Measurements from ENCODE around the gene TCF3.
A peak's percentile ranks its signal among the peaks of the same experiment; 100 is the strongest.
"Not testable (repeated sequence)": the region's sequence is repeated elsewhere in the genome, so short reads cannot be mapped to it uniquely, and the experiment has no call there.

Gene TCF3

DNA sequence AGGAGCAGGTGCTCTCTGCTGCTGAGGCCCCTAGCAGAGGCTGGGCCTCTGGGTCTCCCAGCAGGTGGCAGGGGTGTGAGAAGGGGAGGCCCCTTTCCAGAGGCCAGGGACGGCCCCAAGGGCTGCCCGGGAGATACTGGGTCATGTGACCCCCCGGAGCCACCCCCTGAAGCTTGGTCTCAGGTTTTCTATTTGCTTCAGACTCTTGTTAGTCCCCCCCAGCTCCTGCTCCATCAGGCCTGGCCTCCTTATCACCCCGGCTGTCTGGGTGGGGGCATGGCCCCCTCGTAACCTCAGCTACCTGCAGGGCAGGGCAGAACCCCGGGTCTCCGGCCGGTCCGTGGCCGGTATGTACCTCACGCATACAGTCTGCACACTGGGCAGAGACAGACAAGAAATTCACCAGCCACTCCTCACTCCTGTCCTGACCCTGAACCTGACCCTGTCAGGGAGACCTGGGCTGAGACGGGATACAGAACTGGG lies 13.2 kb upstream of the TCF3 start:
- Histone ChIP-seq H3K27ac (ENCODE audit: low read depth, low read length) (peak overlapping the region; percentile 99), H3K79me2 (ENCODE audit: insufficient read depth, low read length) (no peaks in the 10 kb centered on the region), H4K20me1 (ENCODE audit: low read depth, low read length) (no peaks in the 10 kb centered on the region), H3K9me2 (replicated peaks; ENCODE audit: insufficient read depth, low read length) (no peaks in the 10 kb centered on the region), H3F3A (ENCODE audit: insufficient read depth) (peaks cover 44% of the 10 kb centered on the region), H3K4me3 (ENCODE audit: insufficient read depth, low read length, poor library complexity, severe bottlenecking) (peak overlapping the region; percentile 27), H3K36me3 (ENCODE audit: low read length) (no peaks in the 10 kb centered on the region), H2AFZ (ENCODE audit: low read depth, low read length, severe bottlenecking) (no peak overlapping the region), H3K27me3 (ENCODE audit: low read length) (no peaks in the 10 kb centered on the region), H3K4me2 (ENCODE audit: low read depth, low read length, poor library complexity, severe bottlenecking) (peak overlapping the region; percentile 66), H3K9me3 (ENCODE audit: insufficient read depth, low read length) (peaks cover 8% of the 10 kb centered on the region; the same call in 1 of the 2 replicates), H3K9ac (ENCODE audit: low read length) (peak overlapping the region; percentile 60)
- TF ChIP-seq EZH2phosphoT487 (conservative IDR thresholded peaks at IDR 0.05; ENCODE audit: low read length) (no peak), CTCF (IDR thresholded peaks at IDR 0.05; ENCODE audit: insufficient read depth, low read length, poor library complexity, severe bottlenecking) (no peak)

GRCh38 chr19:1663852-1664251 lies 11.4 kb upstream of the TCF3 start:
- Histone ChIP-seq H3K79me2 (ENCODE audit: insufficient read depth, low read length) (no peaks in the 10 kb centered on the region), H2AFZ (ENCODE audit: low read depth, low read length, severe bottlenecking) (no peak overlapping the region), H3K27ac (ENCODE audit: low read depth, low read length) (peak overlapping the region; percentile 99), H3F3A (ENCODE audit: insufficient read depth) (peaks cover 55% of the 10 kb centered on the region), H3K4me2 (ENCODE audit: low read depth, low read length, poor library complexity, severe bottlenecking) (peak overlapping the region; percentile 29), H3K9me3 (ENCODE audit: insufficient read depth, low read length) (peaks cover 8% of the 10 kb centered on the region; the same call in 1 of the 2 replicates), H3K4me3 (ENCODE audit: insufficient read depth, low read length, poor library complexity, severe bottlenecking) (no peak overlapping the region), H3K27me3 (ENCODE audit: low read length) (no peaks in the 10 kb centered on the region), H4K20me1 (ENCODE audit: low read depth, low read length) (no peaks in the 10 kb centered on the region), H3K9me2 (replicated peaks; ENCODE audit: insufficient read depth, low read length) (no peaks in the 10 kb centered on the region), H3K36me3 (ENCODE audit: low read length) (no peaks in the 10 kb centered on the region), H3K9ac (ENCODE audit: low read length) (peak overlapping the region; percentile 21; the same call in 1 of the 2 replicates)
- TF ChIP-seq CTCF (IDR thresholded peaks at IDR 0.05; ENCODE audit: insufficient read depth, low read length, poor library complexity, severe bottlenecking) (no peak), EZH2phosphoT487 (conservative IDR thresholded peaks at IDR 0.05; ENCODE audit: low read length) (no peak)

DNA sequence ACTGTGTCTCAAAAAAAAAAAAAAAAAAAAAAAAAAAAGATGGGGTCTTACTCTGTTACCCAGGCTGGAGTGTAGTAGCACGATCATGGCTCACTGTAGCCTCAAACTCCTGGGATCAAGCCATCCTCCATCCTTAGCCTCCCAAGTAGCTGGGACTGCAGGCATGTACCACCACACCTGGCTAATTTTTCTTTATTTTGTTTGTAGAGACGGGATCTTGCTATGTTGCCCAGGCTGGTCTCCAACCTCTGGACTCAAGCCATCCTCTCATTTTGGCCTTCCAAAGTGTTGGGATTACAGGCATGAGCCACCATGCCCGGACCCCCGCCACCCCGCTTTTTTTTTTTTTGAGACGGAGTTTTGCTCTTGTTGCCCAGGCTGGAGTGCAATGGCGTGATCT lies 10.8 kb upstream of the TCF3 start:
- not testable (repeated sequence) for H3K9me3 ChIP-seq (ENCODE audit: insufficient read depth, low read length); H3K9me2 ChIP-seq (replicated peaks; ENCODE audit: insufficient read depth, low read length); H3K27me3 ChIP-seq (ENCODE audit: low read length); H3K4me2 ChIP-seq (ENCODE audit: low read depth, low read length, poor library complexity, severe bottlenecking); H3K36me3 ChIP-seq (ENCODE audit: low read length); H3K27ac ChIP-seq (ENCODE audit: low read depth, low read length); H3K4me3 ChIP-seq (ENCODE audit: insufficient read depth, low read length, poor library complexity, severe bottlenecking); H3K9ac ChIP-seq (ENCODE audit: low read length); H3K79me2 ChIP-seq (ENCODE audit: insufficient read depth, low read length); H2AFZ ChIP-seq (ENCODE audit: low read depth, low read length, severe bottlenecking); H4K20me1 ChIP-seq (ENCODE audit: low read depth, low read length)
- H3F3A ChIP-seq (ENCODE audit: insufficient read depth) = peaks cover 49% of the 10 kb centered on the region

DNA sequence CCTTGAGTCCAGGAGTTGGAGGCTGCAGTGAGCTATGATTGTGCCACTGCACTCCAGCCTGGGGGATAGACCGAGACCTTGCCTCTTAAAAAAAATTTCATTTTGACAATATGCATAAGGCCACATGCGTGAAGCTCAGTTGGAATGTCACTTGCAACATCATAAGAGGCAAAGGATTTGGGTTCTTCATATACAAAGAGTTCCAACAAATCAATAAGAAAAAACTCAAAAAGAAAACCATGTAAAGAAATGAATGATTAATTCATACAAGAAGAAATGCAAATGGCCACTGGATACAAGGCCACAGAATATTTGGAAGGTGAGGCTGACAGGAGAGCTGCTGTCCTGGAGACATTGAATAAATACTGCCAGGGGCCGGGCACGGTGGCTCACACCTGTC lies 9.6 kb upstream of the TCF3 start:
- Histone ChIP-seq H3K79me2 (ENCODE audit: insufficient read depth, low read length) (no peaks in the 10 kb centered on the region), H3K27ac (ENCODE audit: low read depth, low read length) (peak overlapping the region; percentile 90; the same call in 1 of the 2 replicates)

More for the DNA sequence above, 9.6 kb upstream of the TCF3 start:
- H3K27me3 ChIP-seq (ENCODE audit: low read length) = no peaks in the 10 kb centered on the region
- H3K4me2 ChIP-seq (ENCODE audit: low read depth, low read length, poor library complexity, severe bottlenecking) = no peak overlapping the region
- peaks cover 39% of the 10 kb centered on the region for H3F3A ChIP-seq (ENCODE audit: insufficient read depth)
- H3K9me2 ChIP-seq (replicated peaks; ENCODE audit: insufficient read depth, low read length) = no peaks in the 10 kb centered on the region
- peaks cover 8% of the 10 kb centered on the region; the same call in 1 of the 2 replicates for H3K9me3 ChIP-seq (ENCODE audit: insufficient read depth, low read length)
- H3K36me3 ChIP-seq (ENCODE audit: low read length) = no peaks in the 10 kb centered on the region
- no peaks in the 10 kb centered on the region for H4K20me1 ChIP-seq (ENCODE audit: low read depth, low read length)
- H3K9ac ChIP-seq (ENCODE audit: low read length) = no peak overlapping the region
- H2AFZ ChIP-seq (ENCODE audit: low read depth, low read length, severe bottlenecking) = no peak overlapping the region
- TF ChIP-seq EZH2phosphoT487 (conservative IDR thresholded peaks at IDR 0.05; ENCODE audit: low read length) (no peak), CTCF (IDR thresholded peaks at IDR 0.05; ENCODE audit: insufficient read depth, low read length, poor library complexity, severe bottlenecking) (no peak)
- H3K4me3 ChIP-seq (ENCODE audit: insufficient read depth, low read length, poor library complexity, severe bottlenecking) = no peak overlapping the region
